Endothelial cell of umbilical vein (primary cell): Measurements from ENCODE around the gene ZNF514. TPM values are rescaled to one million over a fixed set of nuclear protein-coding genes. Genes with fewer than 3 reads are reported as not detected.
A peak's percentile ranks its signal among the peaks of the same experiment; 100 is the strongest.

ENCODE experiments used
- BruUV-seq: library from RNA; stranded (reverse); fragments of 400-500 nt; replicated peaks from 2 replicates; lab custom pipeline; 2021; lab: Mats Ljungman, UMichigan
- CTCF ChIA-PET: fragments of 300-600, 350-600 bp; sonication (Branson Sonifier 250); formaldehyde crosslinking; loops from one replicate; lab custom pipeline; 2021; ENCODE audit warnings: antibody characterized with exemption, inconsistent platforms; lab: Charles Lee
- POLR2A ChIA-PET: fragments of 300-600, 350-600 bp; sonication (Branson Sonifier 250); formaldehyde crosslinking; loops from one replicate; lab custom pipeline; 2021; ENCODE audit warnings: antibody characterized with exemption, inconsistent platforms; lab: Charles Lee
- DNase-seq: peaks from one replicate; pipeline ENCODE4 v3.0.0-alpha.2; 2011; ENCODE audit warnings: low read depth, low spot score
- FAIRE-seq: peaks from 2 replicates; lab custom pipeline; 2011; peaks lifted over from hg19 to GRCh38; lab: Jason Lieb, UNC
- H2AFZ ChIP-seq: 2 replicates; pipeline ENCODE4 v1.6.0; 2012; ENCODE audit warnings: low read depth, low read length, control low read depth, inconsistent platforms
- H3K27ac ChIP-seq: 2 replicates; pipeline ENCODE4 v1.5.1; 2011; ENCODE audit warnings: low read depth, mild to moderate bottlenecking, control low read depth, low read length, moderate library complexity; ENCODE audit not compliant: insufficient read depth
- H3K27me3 ChIP-seq, 2 experiments: 2 replicates each; pipeline versions ENCODE4 v1.6.0 to v1.6.1; 2011; ENCODE audit warnings: low read length in 2 of 2, mixed read lengths in 1 of 2; ENCODE audit not compliant: control insufficient read depth in 2 of 2, insufficient read depth in 2 of 2
- H3K36me3 ChIP-seq, 2 experiments: 2 replicates in 1 of 2; 3 replicates in 1 of 2; pipeline ENCODE4 v1.5.1; 2011; ENCODE audit warnings: low read length in 2 of 2, mild to moderate bottlenecking in 1 of 2, moderate library complexity in 1 of 2; ENCODE audit not compliant: control insufficient read depth in 2 of 2, insufficient read depth in 2 of 2; ENCODE audit errors: extremely low read depth in 1 of 2
- H3K4me1 ChIP-seq: 3 replicates; pipeline ENCODE4 v1.5.1; 2011; ENCODE audit warnings: mild to moderate bottlenecking, low read length; ENCODE audit not compliant: control insufficient read depth, insufficient read depth; ENCODE audit errors: extremely low read depth
- H3K4me2 ChIP-seq: 2 replicates; pipeline ENCODE4 v1.6.1; 2011; ENCODE audit warnings: low read length, control low read depth, mixed read lengths; ENCODE audit not compliant: insufficient read depth
- H3K4me3 ChIP-seq, 3 experiments: fragments of 200-600 bp in 1 of 3; sonication (generic), shearing (Covaris generic) in 1 of 3; replicated peaks in 1 of 3; 2 replicates each; pipeline ENCODE4 v1.5.1; 2011 to 2016; ENCODE audit warnings: control low read depth in 3 of 3, low read length in 3 of 3, mild to moderate bottlenecking in 2 of 3, inconsistent platforms in 1 of 3, low read depth in 1 of 3, moderate library complexity in 1 of 3; ENCODE audit not compliant: insufficient read depth in 1 of 3
- H3K79me2 ChIP-seq: 2 replicates; pipeline ENCODE4 v1.6.0; 2012; ENCODE audit warnings: low read length, inconsistent platforms; ENCODE audit not compliant: control insufficient read depth, insufficient read depth
- H3K9ac ChIP-seq: replicated peaks from 2 replicates; pipeline ENCODE3; 2011; ENCODE audit warnings: low read length, control low read depth; ENCODE audit not compliant: insufficient read depth; ENCODE audit errors: extremely low read depth
- H3K9me1 ChIP-seq: replicated peaks from 3 replicates; pipeline ENCODE4 v1.6.0; 2011; ENCODE audit warnings: mild to moderate bottlenecking, low read length; ENCODE audit not compliant: control insufficient read depth, insufficient read depth; ENCODE audit errors: extremely low read depth
- H3K9me3 ChIP-seq: replicated peaks from 2 replicates; pipeline ENCODE4 v1.5.1; 2012; ENCODE audit warnings: low read length, inconsistent platforms; ENCODE audit not compliant: control insufficient read depth, insufficient read depth
- H4K20me1 ChIP-seq: replicated peaks from 2 replicates; pipeline ENCODE3; 2011; ENCODE audit warnings: mild to moderate bottlenecking, low read length; ENCODE audit not compliant: control insufficient read depth, insufficient read depth; ENCODE audit errors: extremely low read depth
- EZH2 ChIP-seq: IDR thresholded peaks from 2 replicates; pipeline ENCODE4 v1.6.1; 2012; ENCODE audit warnings: borderline replicate concordance, low read depth, mild to moderate bottlenecking, moderate library complexity, low read length, inconsistent platforms; ENCODE audit not compliant: severe bottlenecking
- GATA2 ChIP-seq: IDR thresholded peaks from 2 replicates; pipeline ENCODE4 v1.7.0; 2011; ENCODE audit warnings: low read depth, mild to moderate bottlenecking, moderate library complexity, mixed read lengths, low read length; ENCODE audit not compliant: insufficient read length, insufficient read depth
- JUN ChIP-seq: IDR thresholded peaks from 2 replicates; pipeline ENCODE4 v1.6.1; 2011; ENCODE audit warnings: borderline replicate concordance, low read depth; ENCODE audit not compliant: insufficient read length, insufficient read depth
- MYC ChIP-seq: IDR thresholded peaks from one replicate; pipeline ENCODE4 v1.6.1; 2011; ENCODE audit warnings: mild to moderate bottlenecking, low read depth, low read length
- POLR2A ChIP-seq: IDR thresholded peaks from 2 replicates; pipeline ENCODE4 v1.6.1; 2012; ENCODE audit warnings: low read depth, mild to moderate bottlenecking, control low read depth, low read length
- POLR2AphosphoS5 ChIP-seq: IDR thresholded peaks from 2 replicates; pipeline ENCODE4 v1.6.1; 2012; ENCODE audit warnings: low read depth, mild to moderate bottlenecking, control low read depth, low read length, moderate library complexity; ENCODE audit not compliant: insufficient read depth
- dilution Hi-C: fragments of 300-500 bp; cut with MboI; formaldehyde crosslinking; loops from one replicate; pipeline ENCODE4 v1.15.0; 2019; ENCODE audit warnings: low sequenced_read_pairs; ENCODE audit not compliant: extremely low pct_ligation_motif_present
- intact Hi-C: fragments of 100-400 bp; cut with micrococcal nuclease; formaldehyde crosslinking; loops from one replicate; pipeline ENCODE4 v1.10.0; 2022
- polyA plus RNA-seq, 4 experiments: library from polyadenylated mRNA; depleted of rRNA in 3 of 4; stranded (reverse) in 3 of 4; unstranded in 1 of 4; fragments of >200 nt; gene quantifications; 2 replicates each; pipeline versions ENCODE4 v1.2.1 to v1.2.3, GENCODE V29; 2011 to 2012; ENCODE audit warnings: missing spikeins in 1 of 4
- total RNA-seq: library from RNA; stranded (reverse); gene quantifications from 2 replicates; pipeline ENCODE4 v1.2.3, GENCODE V29; 2021
- TF ChIP-seq, protein P1 (sequence below), 2 donors: IDR thresholded peaks; 1 replicate in 1 of 2; 2 replicates in 1 of 2; pipeline ENCODE4 v1.5.1; 2011; ENCODE audit warnings: low read length in 2 of 2, mild to moderate bottlenecking in 2 of 2, moderate library complexity in 2 of 2, control low read depth in 1 of 2, inconsistent platforms in 1 of 2, low read depth in 1 of 2; ENCODE audit not compliant: insufficient read depth in 1 of 2; ENCODE audit errors: extremely low read depth in 1 of 2
- TF ChIP-seq, protein P2 (sequence below): IDR thresholded peaks from 2 replicates; pipeline ENCODE4 v1.6.1; 2011; ENCODE audit not compliant: insufficient read depth, insufficient read length

The ZNF514 gene
- total and polyA plus RNA-seq, 2 donors (not counting 3 experiments of a cell fraction or from before 2014, with no cell fraction given), result 3.9 to 11.6 TPM

DNA sequence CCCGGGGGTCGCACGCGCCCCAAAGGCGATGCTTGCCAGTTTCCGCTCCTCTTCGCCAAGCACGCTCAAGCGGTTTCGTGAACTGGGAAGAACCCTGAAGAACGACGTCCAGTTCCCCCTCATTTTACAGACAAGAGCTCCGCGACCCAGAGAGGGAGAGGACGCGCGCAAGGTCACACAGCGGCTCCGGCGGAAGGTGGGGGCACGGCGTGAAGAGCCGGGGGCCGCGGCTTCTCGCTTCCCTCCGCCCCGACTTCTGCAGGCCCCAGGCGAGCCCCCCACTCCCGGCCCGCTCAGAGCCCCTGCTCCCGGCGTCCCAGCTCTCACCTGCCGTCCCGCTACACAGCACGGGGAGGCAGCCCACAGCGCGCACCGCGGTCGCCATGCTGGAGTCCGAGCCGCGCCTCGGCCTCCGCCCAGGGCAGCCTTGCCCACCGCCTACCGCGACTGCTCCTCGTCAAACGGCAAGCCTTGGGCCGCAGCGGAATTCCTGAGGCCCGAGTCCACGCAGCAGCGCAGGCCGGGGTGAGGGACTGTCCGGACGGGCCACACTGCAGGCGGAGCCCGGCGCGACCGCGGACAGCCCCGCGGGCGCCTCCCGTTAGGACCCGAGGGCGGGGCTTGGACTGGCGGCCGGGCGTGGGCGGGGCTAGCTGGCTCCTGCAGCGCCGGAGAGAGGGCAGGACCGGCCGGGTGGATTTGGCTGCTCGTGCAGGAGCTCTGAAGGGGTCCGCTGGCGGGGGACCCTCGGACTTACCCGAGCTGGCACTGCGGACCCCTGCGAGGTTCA, 38.0 kb downstream of the ZNF514 start, which contains the start of gene MRPS5:
TSS of gene MRPS5 (minus strand) at position 402 of the 790 bp plus-strand sequence. CDS start at position 385, 17 bp downstream.
- Histone ChIP-seq H3K4me2 (peak within 1 kb of the TSS; percentile 82), H3K79me2 (peaks cover 38% of the 10 kb centered on the region), H3K4me1 (peaks cover 7% of the 10 kb centered on the region), H2AFZ (peak within 1 kb of the TSS; percentile 95), H4K20me1 (no peaks in the 10 kb centered on the region), H3K36me3 (no peaks in the 10 kb centered on the region), H3K9ac (peak within 1 kb of the TSS; percentile 93), H3K27ac (peak within 1 kb of the TSS; percentile 86), H3K9me3 (no peaks in the 10 kb centered on the region), H3K4me3 (peak within 1 kb of the TSS; percentile 70 to 95 (median 92)), H3K27me3 (no peaks in the 10 kb centered on the region), H3K9me1 (no peaks in the 10 kb centered on the region)
- dilution Hi-C loops (no loop called here), intact Hi-C loops (loop anchor here (2.0 to 10.0 kb wide), 2 partner anchors 43 to 83 kb away; partner anchors contain the start of genes ZNF2 and ZNF892)
- peak; percentile 85 for FAIRE-seq
- CTCF ChIA-PET, result interaction anchor here (0.8 to 1.8 kb wide), 7 partner anchors 13 to 135 kb away, joined by 3 to 8 read pairs (median 4); partner anchors contain the start of genes ZNF2 and ZNF514
- DNase-seq, result peak; percentile 74
- TF ChIP-seq GATA2 (no peak), JUN (no peak), POLR2AphosphoS5 (peak; percentile 94), EZH2 (no peak), MYC (peak; percentile 8), POLR2A (peak; percentile 52)
- TF ChIP-seq, protein P1, sequence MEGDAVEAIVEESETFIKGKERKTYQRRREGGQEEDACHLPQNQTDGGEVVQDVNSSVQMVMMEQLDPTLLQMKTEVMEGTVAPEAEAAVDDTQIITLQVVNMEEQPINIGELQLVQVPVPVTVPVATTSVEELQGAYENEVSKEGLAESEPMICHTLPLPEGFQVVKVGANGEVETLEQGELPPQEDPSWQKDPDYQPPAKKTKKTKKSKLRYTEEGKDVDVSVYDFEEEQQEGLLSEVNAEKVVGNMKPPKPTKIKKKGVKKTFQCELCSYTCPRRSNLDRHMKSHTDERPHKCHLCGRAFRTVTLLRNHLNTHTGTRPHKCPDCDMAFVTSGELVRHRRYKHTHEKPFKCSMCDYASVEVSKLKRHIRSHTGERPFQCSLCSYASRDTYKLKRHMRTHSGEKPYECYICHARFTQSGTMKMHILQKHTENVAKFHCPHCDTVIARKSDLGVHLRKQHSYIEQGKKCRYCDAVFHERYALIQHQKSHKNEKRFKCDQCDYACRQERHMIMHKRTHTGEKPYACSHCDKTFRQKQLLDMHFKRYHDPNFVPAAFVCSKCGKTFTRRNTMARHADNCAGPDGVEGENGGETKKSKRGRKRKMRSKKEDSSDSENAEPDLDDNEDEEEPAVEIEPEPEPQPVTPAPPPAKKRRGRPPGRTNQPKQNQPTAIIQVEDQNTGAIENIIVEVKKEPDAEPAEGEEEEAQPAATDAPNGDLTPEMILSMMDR (IDR thresholded peaks at IDR 0.05; ENCODE audit: extremely low read depth in 1 of 2, insufficient read depth in 1 of 2, low read depth in 1 of 2, low read length in 2 of 2), result peak in 1 of 2 donors; percentile 9
- TF ChIP-seq, protein P2, sequence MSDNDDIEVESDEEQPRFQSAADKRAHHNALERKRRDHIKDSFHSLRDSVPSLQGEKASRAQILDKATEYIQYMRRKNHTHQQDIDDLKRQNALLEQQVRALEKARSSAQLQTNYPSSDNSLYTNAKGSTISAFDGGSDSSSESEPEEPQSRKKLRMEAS, result peak; percentile 60
- no TSS peak for BruUV-seq
- POLR2A ChIA-PET, result interaction anchor here (1.3 to 3.0 kb wide), 2 partner anchors 38 to 44 kb away, joined by 5 to 14 read pairs; partner anchors contain the start of genes ZNF2 and ZNF514
